ENCODE measurements around the gene C1orf116.

Gene C1orf116

GRCh38 chr1:206987873-206988272 is 44.7 kb downstream of the C1orf116 start:
- no peak for TF ChIP-seq MAX (IDR thresholded peaks at IDR 0.05; ENCODE audit: low read depth, low read length)
- no peak for TF ChIP-seq CTCF (IDR thresholded peaks at IDR 0.05; ENCODE audit: low read depth, low read length)
- no peak for TF ChIP-seq MYC (IDR thresholded peaks at IDR 0.05; ENCODE audit: low read depth, low read length)
- no peak for TF ChIP-seq POLR2A (IDR thresholded peaks at IDR 0.05; ENCODE audit: extremely low read depth, insufficient read length)
- H3K4me3 ChIP-seq (ENCODE audit: low read depth, low read length): no peak overlapping the region
- DNase-seq (ENCODE audit: low read depth): no peak

- no peak for DNase-seq (ENCODE audit: low read depth)
- TF ChIP-seq POLR2A (IDR thresholded peaks at IDR 0.05; ENCODE audit: extremely low read depth, insufficient read length) (no peak), MAX (IDR thresholded peaks at IDR 0.05; ENCODE audit: low read depth, low read length) (no peak), MYC (IDR thresholded peaks at IDR 0.05; ENCODE audit: low read depth, low read length) (no peak), CTCF (IDR thresholded peaks at IDR 0.05; ENCODE audit: low read depth, low read length) (no peak)
- H3K4me3 ChIP-seq (ENCODE audit: low read depth, low read length): no peak overlapping the region
Measured at GRCh38 chr1:206986885-206987284, 45.7 kb downstream of the C1orf116 start.

GRCh38 chr1:206986402-206986801 is 46.2 kb downstream of the C1orf116 start:
- TF ChIP-seq MAX (IDR thresholded peaks at IDR 0.05; ENCODE audit: low read depth, low read length): no peak
- no peak for TF ChIP-seq MYC (IDR thresholded peaks at IDR 0.05; ENCODE audit: low read depth, low read length)
- no peak for TF ChIP-seq CTCF (IDR thresholded peaks at IDR 0.05; ENCODE audit: low read depth, low read length)
- TF ChIP-seq POLR2A (IDR thresholded peaks at IDR 0.05; ENCODE audit: extremely low read depth, insufficient read length): no peak
- no peak for DNase-seq (ENCODE audit: low read depth)

GRCh38 chr1:206985162-206985749 is 47.3 kb downstream of the C1orf116 start:
- no peak for DNase-seq (ENCODE audit: low read depth)
- TF ChIP-seq POLR2A (IDR thresholded peaks at IDR 0.05; ENCODE audit: extremely low read depth, insufficient read length) (no peak), MAX (IDR thresholded peaks at IDR 0.05; ENCODE audit: low read depth, low read length) (no peak), MYC (IDR thresholded peaks at IDR 0.05; ENCODE audit: low read depth, low read length) (no peak), CTCF (IDR thresholded peaks at IDR 0.05; ENCODE audit: low read depth, low read length) (no peak)
- no peak overlapping the region for H3K4me3 ChIP-seq (ENCODE audit: low read depth, low read length)

More at GRCh38 chr1:206986402-206986801, 46.2 kb downstream of the C1orf116 start:
- H3K4me3 ChIP-seq (ENCODE audit: low read depth, low read length): no peak overlapping the region

- H3K4me3 ChIP-seq (ENCODE audit: low read depth, low read length): no peak overlapping the region
- DNase-seq (ENCODE audit: low read depth): peak; percentile 59
- TF ChIP-seq MAX (IDR thresholded peaks at IDR 0.05; ENCODE audit: low read depth, low read length): no peak; the same call in 1 of the 2 replicates
- TF ChIP-seq CTCF (IDR thresholded peaks at IDR 0.05; ENCODE audit: low read depth, low read length): peak; percentile 75
Measured at GRCh38 chr1:206982216-206982615, 50.3 kb downstream of the C1orf116 start.

Data from NB4 (cell line).